Measurements from ENCODE around the gene RNF13.
"Not testable (repeated sequence)": the region's sequence is repeated elsewhere in the genome, so short reads cannot be mapped to it uniquely, and the experiment has no call there.

RNF13 gene

GRCh38 chr3:149801639-149802038, 11.4 kb upstream of the RNF13 start:
- DNase-seq, result no peak

- no peak for DNase-seq
Measured at GRCh38 chr3:149806171-149806778, 6.7 kb upstream of the RNF13 start.

- peak; percentile 78 for DNase-seq
Measured at GRCh38 chr3:149808209-149808829, 4.7 kb upstream of the RNF13 start.

GRCh38 chr3:149809699-149810098, 3.3 kb upstream of the RNF13 start:
- DNase-seq, result no peak

- DNase-seq, result no peak
Measured at GRCh38 chr3:149810846-149811245, 2.2 kb upstream of the RNF13 start.

- DNase-seq, result no peak
Measured at GRCh38 chr3:149812165-149812605, 830 bp upstream of the RNF13 start.

- no peak for DNase-seq
Measured at GRCh38 chr3:149813367-149814281, 609 bp downstream of the RNF13 start.

GRCh38 chr3:149815321-149815720, 2.3 kb downstream of the RNF13 start:
- DNase-seq, result no peak

GRCh38 chr3:149815728-149816127, 2.7 kb downstream of the RNF13 start:
- DNase-seq, result no peak

- DNase-seq, result no peak
Measured at GRCh38 chr3:149816311-149816710, 3.3 kb downstream of the RNF13 start.

- no peak for DNase-seq
Measured at GRCh38 chr3:149816986-149817385, 4.0 kb downstream of the RNF13 start.

- no peak for DNase-seq
Measured at GRCh38 chr3:149819432-149819831, 6.4 kb downstream of the RNF13 start.

- DNase-seq, result no peak
Measured at GRCh38 chr3:149820183-149820582, 7.2 kb downstream of the RNF13 start.

- no peak for DNase-seq
Measured at GRCh38 chr3:149826636-149827035, 13.6 kb downstream of the RNF13 start.

GRCh38 chr3:149828390-149828789, 15.4 kb downstream of the RNF13 start:
- DNase-seq, result no peak

- not testable (repeated sequence) for DNase-seq
Measured at GRCh38 chr3:149829631-149830030, 16.6 kb downstream of the RNF13 start.

- DNase-seq, result no peak
Measured at GRCh38 chr3:149830902-149831301, 17.9 kb downstream of the RNF13 start.

- no peak for DNase-seq
Measured at GRCh38 chr3:149831321-149831720, 18.3 kb downstream of the RNF13 start.

- DNase-seq, result no peak
Measured at GRCh38 chr3:149832086-149832485, 19.1 kb downstream of the RNF13 start.

- DNase-seq, result no peak
Measured at GRCh38 chr3:149833241-149833640, 20.2 kb downstream of the RNF13 start.

GRCh38 chr3:149838491-149838890, 25.5 kb downstream of the RNF13 start:
- not testable (repeated sequence) for DNase-seq

- DNase-seq, result not testable (repeated sequence)
Measured at GRCh38 chr3:149839469-149839868, 26.5 kb downstream of the RNF13 start.

GRCh38 chr3:149839896-149840295, 26.9 kb downstream of the RNF13 start:
- no peak for DNase-seq

GRCh38 chr3:149843502-149843901, 30.5 kb downstream of the RNF13 start:
- no peak for DNase-seq
